OCI-LY3 (cell line): Measurements from ENCODE around the gene FRMPD2.

Source experiments
- CTCF ChIP-seq: fragments of 200-600, 300-600 bp; sonication (generic); IDR thresholded peaks from 2 replicates; pipeline ENCODE4 v1.5.1; 2014; ENCODE audit warnings: antibody characterized with exemption, low read length, low read depth
- EZH2phosphoT487 ChIP-seq: fragments of 200-600 bp; shearing (Covaris generic); IDR thresholded peaks from 2 replicates; pipeline ENCODE4 v1.6.1; 2018; ENCODE audit warnings: antibody characterized with exemption, mixed run types, low read depth

- no peak for TF ChIP-seq CTCF
- no peak for TF ChIP-seq EZH2phosphoT487
These were observed 36.9 kb downstream of the FRMPD2 start for GRCh38 chr10:48237259-48238250.
